ENCODE results near the gene UNK.
"Not testable (repeated sequence)": the region's sequence is repeated elsewhere in the genome, so short reads cannot be mapped to it uniquely, and the experiment has no call there.

UNK gene

GRCh38 chr17:75771334-75772281, 13.0 kb upstream of the UNK start:
- DNase-seq (ENCODE audit: low spot score) = no peak

GRCh38 chr17:75773121-75773807, 11.3 kb upstream of the UNK start:
- no peak for DNase-seq (ENCODE audit: low spot score)

- no peak for DNase-seq (ENCODE audit: low spot score)
These were observed 10.7 kb upstream of the UNK start for GRCh38 chr17:75773808-75774470.

GRCh38 chr17:75774471-75774990, 10.1 kb upstream of the UNK start:
- DNase-seq (ENCODE audit: low spot score) = no peak

- no peak for DNase-seq (ENCODE audit: low spot score)
These were observed 9.5 kb upstream of the UNK start for GRCh38 chr17:75774991-75775668.

- DNase-seq (ENCODE audit: low spot score) = no peak
These were observed 8.0 kb upstream of the UNK start for GRCh38 chr17:75776386-75777295.

GRCh38 chr17:75777296-75777922, 7.2 kb upstream of the UNK start:
- DNase-seq (ENCODE audit: low spot score) = no peak

GRCh38 chr17:75778066-75778860, 6.3 kb upstream of the UNK start:
- DNase-seq (ENCODE audit: low spot score) = not testable (repeated sequence)

- peak; percentile 70 for DNase-seq (ENCODE audit: low spot score)
These were observed 5.8 kb upstream of the UNK start for GRCh38 chr17:75778861-75779249.

GRCh38 chr17:75779250-75779986, 5.2 kb upstream of the UNK start:
- peak; percentile 100 for DNase-seq (ENCODE audit: low spot score)

GRCh38 chr17:75779987-75780889, 4.4 kb upstream of the UNK start:
- no peak for DNase-seq (ENCODE audit: low spot score)

- peak; percentile 43 for DNase-seq (ENCODE audit: low spot score)
These were observed 1.4 kb upstream of the UNK start for GRCh38 chr17:75783069-75783783.

GRCh38 chr17:75783803-75784472, 668 bp upstream of the UNK start:
- no peak for DNase-seq (ENCODE audit: low spot score)

- DNase-seq (ENCODE audit: low spot score) = no peak
These were observed 647 bp downstream of the UNK start for GRCh38 chr17:75785016-75785890.

- no peak for DNase-seq (ENCODE audit: low spot score)
These were observed 6.6 kb downstream of the UNK start for GRCh38 chr17:75791254-75791653.
